RWPE2 (cell line): ENCODE results near the gene CCNA2.
A peak's percentile ranks its signal among the peaks of the same experiment; 100 is the strongest.

ENCODE experiments used
- ATAC-seq: fragments of 200-7000 bp; cut with Tn5 transposase; 3 replicates; pipeline ENCODE4 v1.9.1; 2021; ENCODE audit warnings: low read depth
- DNase-seq: peaks from one replicate; pipeline ENCODE4 v3.0.0-alpha.2; 2020; ENCODE audit warnings: low spot score
- H3K27ac ChIP-seq: fragments of 450-650 bp; 2 replicates; pipeline ENCODE4 v1.5.1; 2017; ENCODE audit warnings: mild to moderate bottlenecking; ENCODE audit not compliant: poor library complexity, severe bottlenecking
- H3K27me3 ChIP-seq: fragments of 250-450 bp; sonication (Bioruptor Pico); 2 replicates; pipeline ENCODE4 v1.5.1; 2021; ENCODE audit warnings: mild to moderate bottlenecking, moderate library complexity; ENCODE audit not compliant: insufficient read depth, poor library complexity, severe bottlenecking
- H3K36me3 ChIP-seq: fragments of 250-450 bp; sonication (Bioruptor Pico); 2 replicates; pipeline ENCODE4 v1.5.1; 2020; ENCODE audit warnings: low read depth, mild to moderate bottlenecking, moderate library complexity
- H3K4me1 ChIP-seq: fragments of 250-450 bp; sonication (Bioruptor Pico); 2 replicates; pipeline ENCODE4 v1.5.1; 2021; ENCODE audit warnings: mild to moderate bottlenecking, moderate library complexity; ENCODE audit not compliant: insufficient read depth, poor library complexity, severe bottlenecking
- H3K4me3 ChIP-seq: fragments of 250-450 bp; sonication (Bioruptor Pico); 2 replicates; pipeline ENCODE4 v1.5.1; 2021; ENCODE audit warnings: mild to moderate bottlenecking, moderate library complexity; ENCODE audit not compliant: severe bottlenecking
- H3K9me3 ChIP-seq: fragments of 250-450 bp; sonication (Bioruptor Pico); 2 replicates; pipeline ENCODE4 v1.5.1; 2021; ENCODE audit warnings: mild to moderate bottlenecking, moderate library complexity; ENCODE audit not compliant: severe bottlenecking
- TF ChIP-seq, protein P1 (sequence below): fragments of 450-650 bp; IDR thresholded peaks from one replicate; pipeline ENCODE4 v1.5.1; 2017; ENCODE audit warnings: mild to moderate bottlenecking, moderate library complexity; ENCODE audit not compliant: poor library complexity, severe bottlenecking

The CCNA2 gene

DNA sequence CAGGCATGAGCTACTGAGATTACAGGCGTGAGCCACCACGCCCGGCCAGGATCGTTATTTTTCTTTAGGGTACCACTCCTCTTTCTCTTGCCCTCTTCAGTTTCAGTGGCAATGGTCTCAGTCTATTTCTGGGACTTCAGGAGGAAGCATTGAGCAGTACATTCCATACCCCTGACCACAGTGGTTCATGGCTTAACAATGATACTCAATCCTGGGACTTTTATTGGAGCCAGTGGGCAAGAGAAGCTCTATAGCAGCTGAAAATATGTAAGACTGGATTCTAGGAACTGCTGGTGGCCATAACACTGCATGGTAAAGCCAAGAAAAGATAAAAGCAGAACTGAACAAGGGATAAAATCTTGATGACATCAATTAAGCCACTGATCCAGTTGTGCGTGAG is 5.8 kb upstream of the CCNA2 start:
- peaks cover 6% of the 10 kb centered on the region for H3K4me1 ChIP-seq
- H3K4me3 ChIP-seq = no peak overlapping the region
- no peak overlapping the region for H3K27ac ChIP-seq
- H3K27me3 ChIP-seq = no peaks in the 10 kb centered on the region
- no peak for ATAC-seq
- H3K9me3 ChIP-seq = no peaks in the 10 kb centered on the region
- H3K36me3 ChIP-seq = peaks cover 57% of the 10 kb centered on the region
- DNase-seq = no peak
- TF ChIP-seq, protein P1, sequence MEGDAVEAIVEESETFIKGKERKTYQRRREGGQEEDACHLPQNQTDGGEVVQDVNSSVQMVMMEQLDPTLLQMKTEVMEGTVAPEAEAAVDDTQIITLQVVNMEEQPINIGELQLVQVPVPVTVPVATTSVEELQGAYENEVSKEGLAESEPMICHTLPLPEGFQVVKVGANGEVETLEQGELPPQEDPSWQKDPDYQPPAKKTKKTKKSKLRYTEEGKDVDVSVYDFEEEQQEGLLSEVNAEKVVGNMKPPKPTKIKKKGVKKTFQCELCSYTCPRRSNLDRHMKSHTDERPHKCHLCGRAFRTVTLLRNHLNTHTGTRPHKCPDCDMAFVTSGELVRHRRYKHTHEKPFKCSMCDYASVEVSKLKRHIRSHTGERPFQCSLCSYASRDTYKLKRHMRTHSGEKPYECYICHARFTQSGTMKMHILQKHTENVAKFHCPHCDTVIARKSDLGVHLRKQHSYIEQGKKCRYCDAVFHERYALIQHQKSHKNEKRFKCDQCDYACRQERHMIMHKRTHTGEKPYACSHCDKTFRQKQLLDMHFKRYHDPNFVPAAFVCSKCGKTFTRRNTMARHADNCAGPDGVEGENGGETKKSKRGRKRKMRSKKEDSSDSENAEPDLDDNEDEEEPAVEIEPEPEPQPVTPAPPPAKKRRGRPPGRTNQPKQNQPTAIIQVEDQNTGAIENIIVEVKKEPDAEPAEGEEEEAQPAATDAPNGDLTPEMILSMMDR = no peak

DNA sequence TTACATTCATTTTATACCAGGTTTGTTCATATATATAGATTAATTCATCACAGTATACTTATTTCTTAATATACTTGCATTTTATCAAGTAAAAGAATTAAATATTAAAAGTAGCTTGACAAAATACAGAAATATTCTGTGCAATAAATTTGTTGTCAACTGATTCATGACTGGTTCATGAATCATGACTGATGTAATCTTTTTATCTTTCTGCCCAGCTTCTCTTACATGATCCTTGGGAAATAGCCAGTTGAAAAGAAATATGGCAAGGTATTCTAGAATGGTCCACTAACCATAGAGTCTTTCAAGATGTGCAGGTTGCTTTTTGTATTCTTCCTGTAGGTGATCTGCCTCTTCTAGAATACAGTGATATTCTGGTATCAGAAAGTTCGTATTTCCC is 4.2 kb upstream of the CCNA2 start:
- no peak overlapping the region for H3K4me3 ChIP-seq
- no peak overlapping the region for H3K27ac ChIP-seq
- TF ChIP-seq, protein P1 = no peak
- H3K36me3 ChIP-seq = peaks cover 40% of the 10 kb centered on the region
- H3K9me3 ChIP-seq = no peaks in the 10 kb centered on the region
- peaks cover 10% of the 10 kb centered on the region for H3K4me1 ChIP-seq
- ATAC-seq = no peak
- no peak for DNase-seq
- no peaks in the 10 kb centered on the region for H3K27me3 ChIP-seq

DNA sequence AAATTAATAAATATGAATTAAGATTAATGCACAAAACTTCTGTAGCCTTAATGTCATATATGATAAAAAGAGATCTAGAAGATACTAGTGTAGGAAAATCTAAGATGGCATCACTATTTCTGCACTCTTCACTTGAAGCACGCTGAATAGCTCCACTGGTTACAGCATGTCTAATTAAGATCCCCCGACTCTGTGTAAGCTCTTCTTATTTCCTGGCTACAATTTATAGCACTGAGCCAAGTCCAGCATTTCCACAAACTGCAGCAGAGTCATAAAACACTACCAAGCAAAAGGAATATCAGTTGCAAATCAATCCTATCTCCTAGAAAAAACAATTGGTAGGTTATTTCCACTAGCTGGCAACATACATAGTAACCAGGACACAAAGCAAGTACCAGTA is 1.3 kb upstream of the CCNA2 start:
- DNase-seq (no peak), ATAC-seq (no peak)
- Histone ChIP-seq H3K9me3 (no peaks in the 10 kb centered on the region), H3K27ac (no peak overlapping the region), H3K27me3 (no peaks in the 10 kb centered on the region), H3K36me3 (peaks cover 47% of the 10 kb centered on the region), H3K4me1 (peaks cover 19% of the 10 kb centered on the region), H3K4me3 (no peak overlapping the region)
- TF ChIP-seq, protein P1 = no peak

DNA sequence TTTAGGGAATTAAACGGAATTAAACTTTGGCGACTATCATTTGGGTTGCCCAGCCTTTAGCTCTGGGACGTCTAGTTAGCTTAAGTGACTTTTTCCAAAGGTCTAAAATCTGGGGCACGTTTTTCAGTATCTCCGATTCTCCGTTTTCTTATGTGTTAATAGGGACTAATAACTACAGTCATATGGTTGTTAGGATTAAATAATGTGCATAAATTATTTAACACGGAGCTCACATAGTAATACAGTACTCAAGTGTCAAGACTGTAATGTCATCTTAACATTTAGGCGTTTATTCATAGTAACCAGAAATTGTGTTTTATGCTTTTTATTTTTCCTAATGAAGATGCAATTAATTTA is 466 bp upstream of the CCNA2 start:
- ATAC-seq = no peak; the same call in 2 of the 3 replicates
- no peak for DNase-seq
- TF ChIP-seq, protein P1 = no peak

DNA sequence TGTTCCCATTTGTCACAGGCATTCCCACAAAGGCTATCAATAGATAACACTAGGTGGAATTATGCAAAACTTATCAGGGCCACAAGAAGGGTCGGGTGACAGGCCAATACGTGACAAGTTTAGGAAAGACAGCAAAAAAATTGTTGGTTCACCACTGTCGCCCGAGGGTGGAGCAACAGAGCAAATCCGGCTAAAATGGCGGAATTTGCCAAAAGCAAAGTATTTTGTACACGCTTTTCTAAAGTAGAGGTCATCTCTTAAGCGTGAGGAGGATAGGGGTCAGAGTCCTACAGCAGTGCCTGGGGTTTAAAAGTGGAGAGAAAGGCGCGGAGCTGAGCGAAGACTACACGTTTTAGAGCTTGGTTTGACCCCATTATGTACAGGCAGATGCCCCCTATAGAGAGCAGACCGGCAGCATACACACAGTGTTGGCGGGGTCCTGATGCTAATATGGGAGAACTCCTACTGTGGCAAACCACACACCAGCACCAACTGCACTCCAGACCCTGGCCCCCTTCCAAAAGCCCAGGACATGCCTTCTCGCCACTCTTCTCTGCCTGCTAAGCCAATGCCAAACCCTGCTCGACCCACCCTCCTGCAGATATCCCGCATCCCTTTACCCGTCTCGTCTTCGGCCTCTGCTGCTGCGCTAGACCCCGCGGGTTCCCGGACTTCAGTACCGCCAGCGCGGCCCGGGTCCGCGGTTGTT is 733 bp downstream of the CCNA2 start:
- Histone ChIP-seq H3K36me3 (peaks cover 53% of the 10 kb centered on the region), H3K4me3 (peak overlapping the region; percentile 82), H3K27ac (peak overlapping the region; percentile 66), H3K27me3 (no peaks in the 10 kb centered on the region), H3K9me3 (no peaks in the 10 kb centered on the region), H3K4me1 (peaks cover 18% of the 10 kb centered on the region)
- TF ChIP-seq, protein P1 = peak; percentile 32
- DNase-seq (peak; percentile 45), ATAC-seq (peak; percentile 35)

More for the DNA sequence above, 466 bp upstream of the CCNA2 start:
- Histone ChIP-seq H3K27me3 (no peaks in the 10 kb centered on the region), H3K27ac (peak overlapping the region; percentile 66), H3K36me3 (peaks cover 50% of the 10 kb centered on the region), H3K4me1 (peaks cover 19% of the 10 kb centered on the region), H3K9me3 (no peaks in the 10 kb centered on the region), H3K4me3 (peak overlapping the region; percentile 82)
